ENCODE measurements around the gene NPAT. TPM values are rescaled to one million over a fixed set of nuclear protein-coding genes. Genes with fewer than 3 reads are reported as not detected.

Gene NPAT
- total RNA-seq, 1 experiment from 2014 or later: 18.6 TPM

DNA sequence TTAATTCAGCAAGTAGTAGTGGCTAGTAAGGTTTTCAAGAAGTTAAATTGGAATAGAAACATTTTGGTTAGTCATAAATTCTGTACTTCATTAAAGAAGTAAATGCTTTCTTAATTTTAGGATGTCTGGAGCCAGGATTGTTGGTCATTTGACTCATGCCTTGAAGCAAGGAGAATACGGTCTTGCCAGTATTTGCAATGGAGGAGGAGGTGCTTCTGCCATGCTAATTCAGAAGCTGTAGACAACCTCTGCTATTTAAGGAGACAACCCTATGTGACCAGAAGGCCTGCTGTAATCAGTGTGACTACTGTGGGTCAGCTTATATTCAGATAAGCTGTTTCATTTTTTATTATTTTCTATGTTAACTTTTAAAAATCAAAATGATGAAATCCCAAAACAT is 75.3 kb downstream of the NPAT start:
- H3K79me2 ChIP-seq (ENCODE audit: low read depth): no peaks in the 10 kb centered on the region
- no peaks in the 10 kb centered on the region for H3K4me1 ChIP-seq (replicated peaks; ENCODE audit: insufficient read depth)
- H3K36me3 ChIP-seq (ENCODE audit: low read depth): peaks cover 30% of the 10 kb centered on the region
- intact Hi-C loops (cut with micrococcal nuclease; ENCODE audit: unreplicated experiment): no loop called here
- ChIA-PET POLR2A (ENCODE audit: unreplicated experiment) (no interaction called here), CTCF (no interaction called here)
- no peaks in the 10 kb centered on the region for H3F3A ChIP-seq (ENCODE audit: insufficient read depth, low read depth)
- no peaks in the 10 kb centered on the region for H3K27me3 ChIP-seq (ENCODE audit: insufficient read depth, low read depth)
- no peak overlapping the region for H2AFZ ChIP-seq
- no peaks in the 10 kb centered on the region for H3K9me3 ChIP-seq (ENCODE audit: insufficient read depth, low read depth)
- no peak for TF ChIP-seq EZH2 (IDR thresholded peaks at IDR 0.05; ENCODE audit: low read depth)
- TF ChIP-seq, protein P1, sequence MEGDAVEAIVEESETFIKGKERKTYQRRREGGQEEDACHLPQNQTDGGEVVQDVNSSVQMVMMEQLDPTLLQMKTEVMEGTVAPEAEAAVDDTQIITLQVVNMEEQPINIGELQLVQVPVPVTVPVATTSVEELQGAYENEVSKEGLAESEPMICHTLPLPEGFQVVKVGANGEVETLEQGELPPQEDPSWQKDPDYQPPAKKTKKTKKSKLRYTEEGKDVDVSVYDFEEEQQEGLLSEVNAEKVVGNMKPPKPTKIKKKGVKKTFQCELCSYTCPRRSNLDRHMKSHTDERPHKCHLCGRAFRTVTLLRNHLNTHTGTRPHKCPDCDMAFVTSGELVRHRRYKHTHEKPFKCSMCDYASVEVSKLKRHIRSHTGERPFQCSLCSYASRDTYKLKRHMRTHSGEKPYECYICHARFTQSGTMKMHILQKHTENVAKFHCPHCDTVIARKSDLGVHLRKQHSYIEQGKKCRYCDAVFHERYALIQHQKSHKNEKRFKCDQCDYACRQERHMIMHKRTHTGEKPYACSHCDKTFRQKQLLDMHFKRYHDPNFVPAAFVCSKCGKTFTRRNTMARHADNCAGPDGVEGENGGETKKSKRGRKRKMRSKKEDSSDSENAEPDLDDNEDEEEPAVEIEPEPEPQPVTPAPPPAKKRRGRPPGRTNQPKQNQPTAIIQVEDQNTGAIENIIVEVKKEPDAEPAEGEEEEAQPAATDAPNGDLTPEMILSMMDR (conservative IDR thresholded peaks at IDR 0.05): no peak
- H4K20me1 ChIP-seq (ENCODE audit: insufficient read depth): no peaks in the 10 kb centered on the region
- no peak overlapping the region for H3K27ac ChIP-seq
- no peak overlapping the region for H3K4me3 ChIP-seq
- no peak overlapping the region for H3K4me2 ChIP-seq
- BruUV-seq (replicated peaks): no TSS peak
- no peaks in the 10 kb centered on the region for H3K9me2 ChIP-seq (ENCODE audit: insufficient read depth)
- DNase-seq: no peak

DNA sequence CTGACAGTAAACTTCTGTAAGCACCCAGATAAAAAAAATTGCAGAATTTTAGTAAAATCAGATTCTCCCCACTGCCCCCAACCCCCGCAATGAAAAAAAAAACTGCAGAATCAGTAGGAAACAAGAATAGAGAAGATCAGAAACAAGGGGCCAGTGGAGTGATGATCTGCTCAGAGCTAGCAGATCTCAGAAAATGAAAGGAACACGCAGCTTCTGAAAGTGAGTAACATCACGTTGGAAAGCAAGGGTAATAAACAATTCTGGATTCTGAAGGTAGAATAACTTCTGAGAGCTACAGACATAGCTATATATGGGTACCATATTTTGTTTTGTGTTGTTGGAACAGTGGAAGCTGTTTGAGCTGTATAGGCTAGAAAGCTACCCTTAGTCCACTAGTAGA is 77.8 kb downstream of the NPAT start:
- H3F3A ChIP-seq (ENCODE audit: insufficient read depth, low read depth): no peaks in the 10 kb centered on the region
- intact Hi-C loops (cut with micrococcal nuclease; ENCODE audit: unreplicated experiment): loop anchor here (5.0 kb wide), 1 partner anchor 33 kb away; no protein-coding TSS in a partner anchor
- H3K4me2 ChIP-seq: no peak overlapping the region
- no peaks in the 10 kb centered on the region for H4K20me1 ChIP-seq (ENCODE audit: insufficient read depth)
- no peaks in the 10 kb centered on the region for H3K9me3 ChIP-seq (ENCODE audit: insufficient read depth, low read depth)
- H3K79me2 ChIP-seq (ENCODE audit: low read depth): no peaks in the 10 kb centered on the region
- peak in 1 of 2 experiments; percentile 11 for DNase-seq
- peaks cover 25% of the 10 kb centered on the region for H3K36me3 ChIP-seq (ENCODE audit: low read depth)
- ChIA-PET POLR2A (ENCODE audit: unreplicated experiment) (no interaction called here), CTCF (no interaction called here)
- H3K27me3 ChIP-seq (ENCODE audit: insufficient read depth, low read depth): no peaks in the 10 kb centered on the region
- no TSS peak for BruUV-seq (replicated peaks)
- TF ChIP-seq, protein P1 (conservative IDR thresholded peaks at IDR 0.05): no peak
- TF ChIP-seq EZH2 (IDR thresholded peaks at IDR 0.05; ENCODE audit: low read depth): no peak
- no peaks in the 10 kb centered on the region for H3K9me2 ChIP-seq (ENCODE audit: insufficient read depth)
- H3K4me1 ChIP-seq (replicated peaks; ENCODE audit: insufficient read depth): no peaks in the 10 kb centered on the region
- no peak overlapping the region for H3K4me3 ChIP-seq
- no peak overlapping the region for H2AFZ ChIP-seq
- H3K27ac ChIP-seq: no peak overlapping the region

- ChIA-PET POLR2A (ENCODE audit: unreplicated experiment) (no interaction called here), CTCF (no interaction called here)
- BruUV-seq (replicated peaks): no TSS peak
- Histone ChIP-seq H3K4me3 (no peak overlapping the region), H4K20me1 (ENCODE audit: insufficient read depth) (no peaks in the 10 kb centered on the region), H3K79me2 (ENCODE audit: low read depth) (no peaks in the 10 kb centered on the region), H3K9me3 (ENCODE audit: insufficient read depth, low read depth) (no peaks in the 10 kb centered on the region), H3K27me3 (ENCODE audit: insufficient read depth, low read depth) (no peaks in the 10 kb centered on the region), H3K4me1 (replicated peaks; ENCODE audit: insufficient read depth) (no peaks in the 10 kb centered on the region), H3K9me2 (ENCODE audit: insufficient read depth) (no peaks in the 10 kb centered on the region), H3K4me2 (no peak overlapping the region), H3K36me3 (ENCODE audit: low read depth) (peaks cover 8% of the 10 kb centered on the region), H2AFZ (no peak overlapping the region), H3K27ac (no peak overlapping the region), H3F3A (ENCODE audit: insufficient read depth, low read depth) (no peaks in the 10 kb centered on the region)
- intact Hi-C loops (cut with micrococcal nuclease; ENCODE audit: unreplicated experiment): loop anchor here (5.0 kb wide), 1 partner anchor 35 kb away; no protein-coding TSS in a partner anchor
- no peak for DNase-seq
- no peak for TF ChIP-seq EZH2 (IDR thresholded peaks at IDR 0.05; ENCODE audit: low read depth)
- TF ChIP-seq, protein P1 (conservative IDR thresholded peaks at IDR 0.05): no peak
Measured at GRCh38 chr11:108142304-108142703, 80.1 kb downstream of the NPAT start.
